Sigmoid colon (tissue), 7 donors: ENCODE data around the gene TPSB2. TPM values are rescaled to one million over a fixed set of nuclear protein-coding genes. Genes with fewer than 3 reads are reported as not detected.

Experiments
- DNase-seq: peaks from one replicate; pipeline ENCODE4 v3.0.0-alpha.2; 2019
- H3K27ac ChIP-seq, 4 donors: fragments of 200-600 bp; sonication (generic); one replicate each; pipeline ENCODE4 v1.5.1; 2016 to 2019; ENCODE audit warnings: mild to moderate bottlenecking in 1 of 4
- H3K27me3 ChIP-seq, 3 donors: fragments of 200-600 bp; sonication (generic); one replicate each; pipeline ENCODE4 v1.5.1; 2019; ENCODE audit warnings: mild to moderate bottlenecking in 1 of 3
- H3K36me3 ChIP-seq, 4 donors: fragments of 200-600 bp; sonication (generic); one replicate each; pipeline ENCODE4 v1.5.1; 2016 to 2019
- H3K4me1 ChIP-seq, 4 donors: fragments of 200-600 bp; sonication (generic); one replicate each; pipeline ENCODE4 v1.5.1; 2017 to 2019
- H3K4me3 ChIP-seq, 4 donors: fragments of 200-600 bp; sonication (generic); one replicate each; pipeline ENCODE4 v1.5.1; 2017 to 2019; ENCODE audit warnings: mild to moderate bottlenecking in 2 of 4, moderate library complexity in 1 of 4
- H3K9me3 ChIP-seq, 4 donors: fragments of 200-600 bp in 3 of 4; sonication (generic) in 3 of 4; one replicate each; pipeline versions ENCODE4 v1.5.1 to v1.6.1; 2013 to 2019
- CTCF ChIP-seq, 4 experiments: fragments of 450-650 bp in 3 of 4; fragments of 200-600 bp in 1 of 4; IDR thresholded peaks; one replicate each; pipeline ENCODE4 v1.5.1; 2016 to 2019; ENCODE audit warnings: antibody characterized with exemption in 4 of 4, mild to moderate bottlenecking in 3 of 4, moderate library complexity in 2 of 4
- EP300 ChIP-seq, 4 donors: sonication (generic); formaldehyde crosslinking; IDR thresholded peaks; one replicate each; pipeline ENCODE4 v1.6.1; 2017; ENCODE audit warnings: antibody characterized with exemption in 4 of 4
- POLR2A ChIP-seq, 2 donors: fragments of 450-650 bp; IDR thresholded peaks; one replicate each; pipeline ENCODE4 v1.6.1; 2016; ENCODE audit warnings: antibody characterized with exemption in 2 of 2, mild to moderate bottlenecking in 2 of 2, moderate library complexity in 2 of 2
- POLR2AphosphoS5 ChIP-seq, 4 donors: sonication (generic); formaldehyde crosslinking; IDR thresholded peaks; one replicate each; pipeline ENCODE4 v1.6.1; 2017; ENCODE audit warnings: antibody characterized with exemption in 4 of 4
- WGBS, 2 donors: extraction: QIAGEN DNeasy Blood & Tissue Kit; methylation state at CpG; one replicate each; pipeline ENCODE4 v1.1.7; 2013; 5-methylcytosine and 5-hydroxymethylcytosine counted together
- intact Hi-C: fragments of 100-400 bp; cut with DNase I; formaldehyde crosslinking; loops from one replicate; pipeline ENCODE4 v1.15.1; 2023
- polyA plus RNA-seq, 3 donors: library from polyadenylated mRNA; stranded (reverse); fragments of 200-250 nt; gene quantifications; one replicate each; pipeline ENCODE4 v1.2.3, GENCODE V29; 2013
- total RNA-seq, 4 donors: library from RNA; depleted of rRNA; stranded (reverse); fragments of >200 nt; gene quantifications; one replicate each; pipeline ENCODE4 v1.1.0, GENCODE V29; 2016
- donor health status: healthy with polysubstance abuse.
- donor health status: Bipolar disorder and iron deficiency.
- donor health status: healthy.

The TPSB2 gene
- total and polyA plus RNA-seq, 7 donors = 7.9 to 182 (median 13.3) TPM

GRCh38 chr16:1222553-1223354 is 7.2 kb downstream of the TPSB2 start:
- WGBS, 2 donors = 67 to 77% methylated on average over 25 of the region's 25 CpGs
- DNase-seq = no peak
- peak overlapping the region in 3 of 4 donors; percentile 3 to 31 (median 16) for H3K27ac ChIP-seq
- intact Hi-C loops = no loop called here
- no peak overlapping the region for H3K4me3 ChIP-seq
- TF ChIP-seq EP300 (IDR thresholded peaks at IDR 0.05) (no peak), POLR2A (IDR thresholded peaks at IDR 0.05) (no peak), CTCF (IDR thresholded peaks at IDR 0.05) (no peak), POLR2AphosphoS5 (IDR thresholded peaks at IDR 0.05) (no peak)
- no peaks in the 10 kb centered on the region for H3K27me3 ChIP-seq
- peaks cover 21 to 40% (median 31%) of the 10 kb centered on the region in 4 donors for H3K36me3 ChIP-seq
- H3K4me1 ChIP-seq = peaks cover 0 to 25% (median 16%) of the 10 kb centered on the region in 4 donors
- H3K9me3 ChIP-seq = no peaks in the 10 kb centered on the region

GRCh38 chr16:1221628-1222552 is 8.1 kb downstream of the TPSB2 start:
- Histone ChIP-seq H3K27me3 (no peaks in the 10 kb centered on the region), H3K9me3 (no peaks in the 10 kb centered on the region), H3K4me3 (no peak overlapping the region), H3K36me3 (peaks cover 30 to 48% (median 40%) of the 10 kb centered on the region in 4 donors), H3K4me1 (peaks cover 0 to 25% (median 16%) of the 10 kb centered on the region in 4 donors), H3K27ac (peak overlapping the region; percentile 1 to 43 (median 34))
- 72 to 82% methylated on average over 40 of the region's 40 CpGs for WGBS, 2 donors
- intact Hi-C loops = no loop called here
- DNase-seq = no peak
- no peak for TF ChIP-seq POLR2AphosphoS5 (IDR thresholded peaks at IDR 0.05)
- no peak for TF ChIP-seq POLR2A (IDR thresholded peaks at IDR 0.05)
- no peak for TF ChIP-seq CTCF (IDR thresholded peaks at IDR 0.05)
- TF ChIP-seq EP300 (IDR thresholded peaks at IDR 0.05) = no peak

GRCh38 chr16:1220841-1221627 is 8.9 kb downstream of the TPSB2 start:
- Histone ChIP-seq H3K4me3 (no peak overlapping the region), H3K9me3 (no peaks in the 10 kb centered on the region), H3K36me3 (peaks cover 33 to 57% (median 49%) of the 10 kb centered on the region in 4 donors), H3K4me1 (peaks cover 0 to 24% (median 10%) of the 10 kb centered on the region in 4 donors), H3K27me3 (no peaks in the 10 kb centered on the region), H3K27ac (peak overlapping the region; percentile 11 to 43 (median 30))
- 67 to 86% methylated on average over 48 of the region's 48 CpGs for WGBS, 2 donors
- TF ChIP-seq POLR2AphosphoS5 (IDR thresholded peaks at IDR 0.05) (peak in 1 of 4 donors; percentile 12), CTCF (IDR thresholded peaks at IDR 0.05) (no peak)
- no peak for DNase-seq
- intact Hi-C loops = no loop called here

GRCh38 chr16:1220098-1220728 is 9.8 kb downstream of the TPSB2 start:
- TF ChIP-seq CTCF (IDR thresholded peaks at IDR 0.05) = no peak
- no peak for TF ChIP-seq POLR2A (IDR thresholded peaks at IDR 0.05)
- TF ChIP-seq EP300 (IDR thresholded peaks at IDR 0.05) = no peak
- TF ChIP-seq POLR2AphosphoS5 (IDR thresholded peaks at IDR 0.05) = no peak
- DNase-seq = no peak
- WGBS, 2 donors = 89 to 92% methylated on average over 55 of the region's 55 CpGs
- no peak overlapping the region for H3K4me3 ChIP-seq
- no peaks in the 10 kb centered on the region for H3K9me3 ChIP-seq
- no peaks in the 10 kb centered on the region for H3K27me3 ChIP-seq
- peak overlapping the region in 1 of 4 donors; percentile 11 for H3K27ac ChIP-seq
- H3K36me3 ChIP-seq = peaks cover 34 to 65% (median 57%) of the 10 kb centered on the region in 4 donors
- H3K4me1 ChIP-seq = peaks cover 0 to 16% (median 2%) of the 10 kb centered on the region in 4 donors
- intact Hi-C loops = no loop called here
